NB4 (cell line): ENCODE data around the gene CTNNA3.

Experiments used
- DNase-seq: peaks from one replicate; pipeline ENCODE4 v3.0.0; 2010; ENCODE audit warnings: low read depth
- H3K4me3 ChIP-seq: one replicate; pipeline ENCODE4 v1.5.1; 2011; ENCODE audit warnings: mild to moderate bottlenecking, low read depth, low read length, moderate library complexity
- MYC ChIP-seq: IDR thresholded peaks from 2 replicates; pipeline ENCODE4 v1.6.1; 2011; ENCODE audit warnings: low read depth, low read length
- POLR2A ChIP-seq: IDR thresholded peaks from 2 replicates; pipeline ENCODE4 v1.6.1; 2011; ENCODE audit warnings: mild to moderate bottlenecking; ENCODE audit not compliant: insufficient read length; ENCODE audit errors: extremely low read depth
- TF ChIP-seq, protein P1 (sequence below): IDR thresholded peaks from one replicate; pipeline ENCODE4 v1.5.1; 2012; ENCODE audit warnings: low read depth, low read length
- TF ChIP-seq, protein P2 (sequence below): IDR thresholded peaks from 2 replicates; pipeline ENCODE4 v1.6.1; 2011; ENCODE audit warnings: low read depth, low read length

Gene CTNNA3

DNA sequence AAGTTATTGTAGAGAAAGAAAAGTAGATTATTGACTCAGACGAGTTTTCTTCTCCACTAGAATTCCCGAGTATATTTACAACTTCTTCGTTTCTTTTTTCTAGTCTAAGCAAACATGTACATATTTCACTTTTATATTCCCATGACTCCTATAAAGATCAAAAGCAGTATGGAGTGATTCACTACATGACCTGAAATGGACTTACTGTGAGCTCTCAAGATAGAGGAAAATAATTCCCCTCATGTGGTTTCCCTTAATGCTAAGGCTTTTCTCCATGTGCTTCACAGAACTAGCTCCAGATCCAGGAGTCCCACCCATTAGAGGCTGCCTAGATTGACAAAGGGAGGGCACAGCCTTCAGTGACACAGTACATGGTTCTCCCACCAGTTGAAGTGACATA, 1593.2 kb downstream of the CTNNA3 start:
- H3K4me3 ChIP-seq = no peak overlapping the region
- TF ChIP-seq, protein P1, sequence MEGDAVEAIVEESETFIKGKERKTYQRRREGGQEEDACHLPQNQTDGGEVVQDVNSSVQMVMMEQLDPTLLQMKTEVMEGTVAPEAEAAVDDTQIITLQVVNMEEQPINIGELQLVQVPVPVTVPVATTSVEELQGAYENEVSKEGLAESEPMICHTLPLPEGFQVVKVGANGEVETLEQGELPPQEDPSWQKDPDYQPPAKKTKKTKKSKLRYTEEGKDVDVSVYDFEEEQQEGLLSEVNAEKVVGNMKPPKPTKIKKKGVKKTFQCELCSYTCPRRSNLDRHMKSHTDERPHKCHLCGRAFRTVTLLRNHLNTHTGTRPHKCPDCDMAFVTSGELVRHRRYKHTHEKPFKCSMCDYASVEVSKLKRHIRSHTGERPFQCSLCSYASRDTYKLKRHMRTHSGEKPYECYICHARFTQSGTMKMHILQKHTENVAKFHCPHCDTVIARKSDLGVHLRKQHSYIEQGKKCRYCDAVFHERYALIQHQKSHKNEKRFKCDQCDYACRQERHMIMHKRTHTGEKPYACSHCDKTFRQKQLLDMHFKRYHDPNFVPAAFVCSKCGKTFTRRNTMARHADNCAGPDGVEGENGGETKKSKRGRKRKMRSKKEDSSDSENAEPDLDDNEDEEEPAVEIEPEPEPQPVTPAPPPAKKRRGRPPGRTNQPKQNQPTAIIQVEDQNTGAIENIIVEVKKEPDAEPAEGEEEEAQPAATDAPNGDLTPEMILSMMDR = no peak
- TF ChIP-seq, protein P2, sequence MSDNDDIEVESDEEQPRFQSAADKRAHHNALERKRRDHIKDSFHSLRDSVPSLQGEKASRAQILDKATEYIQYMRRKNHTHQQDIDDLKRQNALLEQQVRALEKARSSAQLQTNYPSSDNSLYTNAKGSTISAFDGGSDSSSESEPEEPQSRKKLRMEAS = no peak
- TF ChIP-seq POLR2A (no peak), MYC (no peak)
- no peak for DNase-seq

DNA sequence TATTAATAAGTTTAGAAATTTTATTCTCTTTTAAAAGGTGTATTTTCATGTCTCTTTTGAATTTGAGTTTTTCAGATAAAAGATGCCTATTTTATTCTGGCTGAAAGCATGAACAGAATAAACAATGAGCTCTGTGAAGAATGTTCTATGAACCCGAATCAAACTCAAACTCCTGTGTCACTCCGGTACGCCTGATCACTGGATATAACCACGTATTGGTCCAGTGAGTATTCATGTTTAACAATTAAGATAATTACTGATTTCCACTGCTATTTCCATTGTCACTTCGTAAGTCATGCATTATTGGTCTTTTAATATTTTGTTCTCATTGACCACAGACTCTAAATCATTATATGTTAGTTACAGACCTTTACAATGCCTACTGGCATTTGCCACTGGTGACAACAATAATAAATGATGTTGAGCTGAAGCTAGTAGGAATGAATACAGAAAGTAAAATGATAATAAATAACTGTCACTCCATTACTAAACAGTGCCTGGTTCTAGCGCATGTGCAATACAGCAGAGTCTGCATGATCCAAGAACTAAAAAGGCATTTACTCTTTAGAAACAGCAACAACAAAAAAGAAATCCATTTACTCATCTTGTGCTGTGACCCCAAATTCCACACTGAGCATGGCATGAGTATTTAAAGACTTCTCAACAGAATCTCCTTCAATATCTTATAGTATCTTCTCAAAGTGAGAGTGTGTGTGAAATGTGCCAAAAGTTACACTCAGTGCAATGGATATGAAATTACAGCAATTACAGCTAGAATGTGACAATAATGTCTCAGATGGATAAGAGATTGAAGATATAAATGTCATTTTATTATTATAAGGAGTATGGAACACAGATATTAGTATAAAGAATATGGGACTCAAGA, 1597.2 kb downstream of the CTNNA3 start:
- DNase-seq = no peak
- TF ChIP-seq, protein P1 = no peak
- TF ChIP-seq, protein P2 = no peak
- no peak for TF ChIP-seq MYC
- no peak for TF ChIP-seq POLR2A
- no peak overlapping the region for H3K4me3 ChIP-seq

- no peak for DNase-seq
- H3K4me3 ChIP-seq = no peak overlapping the region
- no peak for TF ChIP-seq MYC
- TF ChIP-seq, protein P2 = no peak
- no peak for TF ChIP-seq POLR2A
- TF ChIP-seq, protein P1 = no peak
Measured at GRCh38 chr10:66095610-66096009, 1600.4 kb downstream of the CTNNA3 start.

DNA sequence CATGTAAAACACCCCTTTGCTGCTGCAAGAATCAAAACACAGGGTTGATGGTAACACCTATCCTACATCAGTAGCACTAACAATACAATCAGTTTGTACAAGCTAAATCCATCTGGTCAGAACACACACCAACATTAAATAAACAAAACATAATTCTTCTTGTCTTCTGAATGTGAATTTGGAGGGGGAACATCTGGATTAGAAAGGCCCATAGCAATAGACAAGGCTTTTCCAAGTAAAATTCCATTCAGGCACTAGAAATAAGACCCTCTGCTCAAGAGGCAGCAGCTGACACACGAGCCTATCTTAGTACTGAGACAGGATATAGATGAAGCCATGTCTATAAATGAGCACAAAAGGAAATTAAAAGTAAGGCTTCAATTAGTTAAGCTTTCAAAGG, 1610.1 kb downstream of the CTNNA3 start:
- TF ChIP-seq POLR2A = no peak
- no peak for TF ChIP-seq MYC
- TF ChIP-seq, protein P1 = no peak
- TF ChIP-seq, protein P2 = no peak
- DNase-seq = no peak
- no peak overlapping the region for H3K4me3 ChIP-seq

DNA sequence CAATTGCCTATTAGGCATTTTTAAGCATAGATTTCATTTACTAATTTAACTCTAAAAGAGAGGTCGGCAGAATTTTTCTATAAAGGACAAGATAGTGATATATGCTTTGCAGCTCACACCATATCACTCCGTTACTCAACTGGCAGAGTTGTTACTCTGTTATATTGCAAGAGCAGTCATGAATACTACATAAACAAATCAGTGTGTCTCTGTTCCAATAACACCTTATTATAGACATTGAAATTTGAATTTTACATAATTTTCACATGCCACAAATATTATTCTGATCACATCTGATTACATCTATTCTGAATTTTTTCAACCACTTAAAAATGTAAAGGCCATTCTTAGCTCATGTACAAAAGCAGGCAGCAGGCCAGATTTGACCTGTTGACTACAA, 1624.1 kb downstream of the CTNNA3 start:
- TF ChIP-seq, protein P2 = no peak
- no peak for TF ChIP-seq MYC
- TF ChIP-seq, protein P1 = no peak
- TF ChIP-seq POLR2A = no peak

More for the DNA sequence above, 1624.1 kb downstream of the CTNNA3 start:
- no peak for DNase-seq
- no peak overlapping the region for H3K4me3 ChIP-seq
